Measurements from ENCODE around the gene EXTL1.

DNA sequence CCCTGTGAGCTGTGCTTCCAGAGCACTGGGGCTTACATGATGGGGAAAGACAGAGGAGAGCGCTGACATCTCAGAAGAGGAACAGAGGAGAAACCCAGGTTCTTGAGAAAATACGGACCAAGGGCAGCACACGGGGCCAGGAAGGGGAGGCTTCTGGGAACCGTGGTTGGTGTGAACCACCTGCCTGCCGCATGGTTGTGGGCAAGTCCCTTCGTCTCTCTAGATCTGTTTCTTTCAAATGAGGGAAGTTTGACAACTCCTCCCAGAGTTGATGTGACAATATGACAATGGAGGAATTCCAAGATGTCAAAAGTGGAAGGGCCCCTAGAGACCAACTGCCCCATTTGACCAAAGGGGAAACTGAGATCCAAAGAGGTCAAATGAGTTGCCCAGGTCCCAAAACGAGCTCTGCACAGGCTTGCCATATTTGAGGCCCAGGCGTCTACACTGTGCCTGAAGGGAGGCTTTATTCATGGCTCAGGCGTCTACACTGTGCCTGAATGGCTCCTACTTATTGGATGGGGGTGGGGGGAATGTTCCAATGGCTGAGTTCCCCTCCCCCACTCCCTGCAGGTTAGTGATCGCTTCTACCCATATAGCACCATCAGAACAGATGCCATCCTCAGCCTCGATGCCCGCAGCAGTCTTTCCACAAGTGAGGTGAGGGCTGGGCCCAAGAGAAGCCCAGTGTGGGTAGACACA, 11.2 kb downstream of the EXTL1 start:
- TF ChIP-seq KAT2A (conservative IDR thresholded peaks at IDR 0.05; ENCODE audit: control insufficient read depth, low read depth, low read length) (no peak), ZZZ3 (IDR thresholded peaks at IDR 0.05; ENCODE audit: control insufficient read depth, insufficient read length, low read depth) (no peak), POLR2A (IDR thresholded peaks at IDR 0.05; ENCODE audit: low read depth, low read length) (no peak)
- TF ChIP-seq, protein P1, sequence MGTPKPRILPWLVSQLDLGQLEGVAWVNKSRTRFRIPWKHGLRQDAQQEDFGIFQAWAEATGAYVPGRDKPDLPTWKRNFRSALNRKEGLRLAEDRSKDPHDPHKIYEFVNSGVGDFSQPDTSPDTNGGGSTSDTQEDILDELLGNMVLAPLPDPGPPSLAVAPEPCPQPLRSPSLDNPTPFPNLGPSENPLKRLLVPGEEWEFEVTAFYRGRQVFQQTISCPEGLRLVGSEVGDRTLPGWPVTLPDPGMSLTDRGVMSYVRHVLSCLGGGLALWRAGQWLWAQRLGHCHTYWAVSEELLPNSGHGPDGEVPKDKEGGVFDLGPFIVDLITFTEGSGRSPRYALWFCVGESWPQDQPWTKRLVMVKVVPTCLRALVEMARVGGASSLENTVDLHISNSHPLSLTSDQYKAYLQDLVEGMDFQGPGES (IDR thresholded peaks at IDR 0.05), result no peak
- TF ChIP-seq, protein P2, sequence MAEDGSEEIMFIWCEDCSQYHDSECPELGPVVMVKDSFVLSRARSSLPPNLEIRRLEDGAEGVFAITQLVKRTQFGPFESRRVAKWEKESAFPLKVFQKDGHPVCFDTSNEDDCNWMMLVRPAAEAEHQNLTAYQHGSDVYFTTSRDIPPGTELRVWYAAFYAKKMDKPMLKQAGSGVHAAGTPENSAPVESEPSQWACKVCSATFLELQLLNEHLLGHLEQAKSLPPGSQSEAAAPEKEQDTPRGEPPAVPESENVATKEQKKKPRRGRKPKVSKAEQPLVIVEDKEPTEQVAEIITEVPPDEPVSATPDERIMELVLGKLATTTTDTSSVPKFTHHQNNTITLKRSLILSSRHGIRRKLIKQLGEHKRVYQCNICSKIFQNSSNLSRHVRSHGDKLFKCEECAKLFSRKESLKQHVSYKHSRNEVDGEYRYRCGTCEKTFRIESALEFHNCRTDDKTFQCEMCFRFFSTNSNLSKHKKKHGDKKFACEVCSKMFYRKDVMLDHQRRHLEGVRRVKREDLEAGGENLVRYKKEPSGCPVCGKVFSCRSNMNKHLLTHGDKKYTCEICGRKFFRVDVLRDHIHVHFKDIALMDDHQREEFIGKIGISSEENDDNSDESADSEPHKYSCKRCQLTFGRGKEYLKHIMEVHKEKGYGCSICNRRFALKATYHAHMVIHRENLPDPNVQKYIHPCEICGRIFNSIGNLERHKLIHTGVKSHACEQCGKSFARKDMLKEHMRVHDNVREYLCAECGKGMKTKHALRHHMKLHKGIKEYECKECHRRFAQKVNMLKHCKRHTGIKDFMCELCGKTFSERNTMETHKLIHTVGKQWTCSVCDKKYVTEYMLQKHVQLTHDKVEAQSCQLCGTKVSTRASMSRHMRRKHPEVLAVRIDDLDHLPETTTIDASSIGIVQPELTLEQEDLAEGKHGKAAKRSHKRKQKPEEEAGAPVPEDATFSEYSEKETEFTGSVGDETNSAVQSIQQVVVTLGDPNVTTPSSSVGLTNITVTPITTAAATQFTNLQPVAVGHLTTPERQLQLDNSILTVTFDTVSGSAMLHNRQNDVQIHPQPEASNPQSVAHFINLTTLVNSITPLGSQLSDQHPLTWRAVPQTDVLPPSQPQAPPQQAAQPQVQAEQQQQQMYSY (CRISPR knock-in tag; IDR thresholded peaks at IDR 0.05), result no peak
- TF ChIP-seq, protein P3, sequence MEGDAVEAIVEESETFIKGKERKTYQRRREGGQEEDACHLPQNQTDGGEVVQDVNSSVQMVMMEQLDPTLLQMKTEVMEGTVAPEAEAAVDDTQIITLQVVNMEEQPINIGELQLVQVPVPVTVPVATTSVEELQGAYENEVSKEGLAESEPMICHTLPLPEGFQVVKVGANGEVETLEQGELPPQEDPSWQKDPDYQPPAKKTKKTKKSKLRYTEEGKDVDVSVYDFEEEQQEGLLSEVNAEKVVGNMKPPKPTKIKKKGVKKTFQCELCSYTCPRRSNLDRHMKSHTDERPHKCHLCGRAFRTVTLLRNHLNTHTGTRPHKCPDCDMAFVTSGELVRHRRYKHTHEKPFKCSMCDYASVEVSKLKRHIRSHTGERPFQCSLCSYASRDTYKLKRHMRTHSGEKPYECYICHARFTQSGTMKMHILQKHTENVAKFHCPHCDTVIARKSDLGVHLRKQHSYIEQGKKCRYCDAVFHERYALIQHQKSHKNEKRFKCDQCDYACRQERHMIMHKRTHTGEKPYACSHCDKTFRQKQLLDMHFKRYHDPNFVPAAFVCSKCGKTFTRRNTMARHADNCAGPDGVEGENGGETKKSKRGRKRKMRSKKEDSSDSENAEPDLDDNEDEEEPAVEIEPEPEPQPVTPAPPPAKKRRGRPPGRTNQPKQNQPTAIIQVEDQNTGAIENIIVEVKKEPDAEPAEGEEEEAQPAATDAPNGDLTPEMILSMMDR (IDR thresholded peaks at IDR 0.05 in 2 of 3, conservative IDR thresholded peaks at IDR 0.05 in 1 of 3; ENCODE audit: control insufficient read depth in 2 of 3, extremely low read depth in 1 of 3, insufficient read depth in 1 of 3, low read depth in 3 of 3, low read length in 3 of 3), result no peak

Data from GM12878 (cell line).